Purkinje cell (primary cell): ENCODE data around the gene IDE. TPM values are rescaled to one million over a fixed set of nuclear protein-coding genes. Genes with fewer than 3 reads are reported as not detected.

Experiments
- polyA plus RNA-seq: library from polyadenylated mRNA; unstranded; fragments of >200 nt; fragmentation: Nextera tagmentation; gene quantifications from 2 replicates; pipeline ENCODE4 v1.2.1, GENCODE V29; 2014

IDE gene
- 7.7 and 10.5 TPM in 2 replicates for polyA plus RNA-seq

DNA sequence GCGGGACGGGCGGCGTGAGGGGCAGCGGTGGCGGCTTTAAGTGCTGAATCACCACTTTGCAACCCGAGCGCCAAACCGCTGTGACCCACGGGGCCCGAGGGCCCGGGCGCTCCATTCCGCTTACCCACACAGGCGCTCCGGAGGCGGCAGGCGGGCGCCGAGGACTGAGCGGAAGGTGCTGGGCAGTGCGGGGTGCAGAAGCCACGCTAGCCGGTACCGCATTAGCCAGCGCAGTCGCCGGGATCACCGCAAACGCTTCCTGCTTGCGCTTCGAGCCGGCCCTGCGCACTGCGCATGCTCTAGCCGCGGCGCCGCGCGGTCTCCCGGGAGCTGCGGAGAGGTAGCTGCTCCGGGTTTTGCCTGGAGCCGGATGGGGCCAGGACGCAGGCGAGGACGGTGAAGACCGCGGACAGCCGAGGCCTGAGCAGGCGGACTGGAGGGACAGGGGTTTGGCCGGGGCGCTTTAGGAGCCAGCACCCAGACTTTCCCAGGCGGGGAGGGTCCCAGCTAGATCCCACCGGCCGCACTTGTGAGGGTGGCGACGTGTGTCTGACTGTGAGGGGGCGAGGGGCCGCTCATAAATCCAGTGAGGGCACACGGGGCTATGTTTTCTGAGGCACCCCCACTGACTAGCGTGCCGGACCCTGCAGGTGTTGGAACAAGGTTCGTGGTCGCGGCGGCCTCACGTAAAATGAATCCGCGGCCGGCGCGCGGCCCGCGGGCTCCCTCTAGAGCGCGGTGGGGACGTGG is at the start of gene IDE:
IDE (minus strand) TSS at position 296 of the 750 bp plus-strand sequence; CDS start at position 222, 74 bp downstream.

DNA sequence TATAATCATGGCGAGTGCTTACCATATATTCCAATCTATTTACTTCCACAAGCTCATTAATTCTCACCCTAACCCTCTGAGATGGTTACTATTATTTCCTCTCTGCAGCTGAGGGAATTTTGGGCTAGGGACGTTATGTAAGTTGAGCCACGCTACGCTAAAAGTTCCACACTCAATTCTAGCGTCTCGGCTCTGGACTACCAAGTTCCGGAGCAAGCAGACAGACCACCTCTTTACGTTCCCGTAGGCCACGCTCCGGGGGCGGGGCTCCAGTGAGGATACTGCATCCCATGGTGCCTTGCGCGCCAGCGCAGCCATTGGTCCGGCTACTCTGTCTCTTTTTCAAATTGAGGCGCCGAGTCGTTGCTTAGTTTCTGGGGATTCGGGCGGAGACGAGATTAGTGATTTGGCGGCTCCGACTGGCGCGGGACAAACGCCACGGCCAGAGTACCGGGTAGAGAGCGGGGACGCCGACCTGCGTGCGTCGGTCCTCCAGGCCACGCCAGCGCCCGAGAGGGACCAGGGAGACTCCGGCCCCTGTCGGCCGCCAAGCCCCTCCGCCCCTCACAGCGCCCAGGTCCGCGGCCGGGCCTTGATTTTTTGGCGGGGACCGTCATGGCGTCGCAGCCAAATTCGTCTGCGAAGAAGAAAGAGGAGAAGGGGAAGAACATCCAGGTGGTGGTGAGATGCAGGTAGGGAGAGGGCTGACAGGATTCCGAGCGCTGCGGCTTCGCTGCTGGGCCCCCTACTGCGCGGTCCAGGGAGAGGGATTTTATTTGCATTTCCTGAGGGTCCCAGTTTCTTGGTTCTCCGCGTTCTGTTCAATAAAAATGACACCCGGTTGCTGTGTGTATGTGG is 19.1 kb upstream of the IDE start, which contains the start of gene KIF11:
KIF11 (plus strand) TSS at position 370 of the 858 bp plus-strand sequence; CDS start at position 616, 246 bp downstream.

Other genes with a start within 250 kb of the IDE start
- gene KIF11, start 19.0 kb upstream of the IDE start, polyA plus RNA-seq, result 0.75 and 1.0 TPM in 2 replicates
- gene HHEX, start 115.9 kb upstream of the IDE start, polyA plus RNA-seq, result 1.2 TPM in 1 of 2 replicates, not detected in the other